Large intestine (tissue), 3 donors: ENCODE data around the gene MN1. TPM values are rescaled to one million over a fixed set of nuclear protein-coding genes. Genes with fewer than 3 reads are reported as not detected.

ENCODE experiments used
- DNase-seq, 2 donors: peaks; one replicate each; pipeline versions ENCODE4 v3.0.0 to v3.0.0-alpha.2; 2013
- H3K27ac ChIP-seq: one replicate; pipeline ENCODE4 v1.5.1; 2013; ENCODE audit warnings: low read length
- H3K27me3 ChIP-seq: 2 replicates; pipeline ENCODE4 v1.6.1; 2013; ENCODE audit warnings: low read length; ENCODE audit not compliant: control insufficient read depth, insufficient read depth
- H3K36me3 ChIP-seq: 2 replicates; pipeline ENCODE4 v1.6.1; 2013; ENCODE audit warnings: low read length; ENCODE audit not compliant: control insufficient read depth, insufficient read depth
- H3K4me1 ChIP-seq: one replicate; pipeline ENCODE4 v1.6.1; 2013; ENCODE audit warnings: low read length; ENCODE audit not compliant: control insufficient read depth, insufficient read depth
- H3K4me3 ChIP-seq: one replicate; pipeline ENCODE4 v1.5.1; 2013; ENCODE audit warnings: low read length
- H3K9me3 ChIP-seq: one replicate; pipeline ENCODE4 v1.6.1; 2013; ENCODE audit warnings: mild to moderate bottlenecking, low read depth, low read length, moderate library complexity; ENCODE audit not compliant: control insufficient read depth
- WGBS: methylation state at CpG from one replicate; pipeline ENCODE4 v1.1.5; 2013; ENCODE audit warnings: low lambda C conversion rate; ENCODE audit not compliant: insufficient coverage; 5-methylcytosine and 5-hydroxymethylcytosine counted together
- polyA plus RNA-seq: library from polyadenylated mRNA; unstranded; fragments of 120-200 nt; gene quantifications from one replicate; pipeline ENCODE4 v1.2.1, GENCODE V29; 2013

The MN1 gene
- polyA plus RNA-seq, 1 donor = 5.8 TPM

DNA sequence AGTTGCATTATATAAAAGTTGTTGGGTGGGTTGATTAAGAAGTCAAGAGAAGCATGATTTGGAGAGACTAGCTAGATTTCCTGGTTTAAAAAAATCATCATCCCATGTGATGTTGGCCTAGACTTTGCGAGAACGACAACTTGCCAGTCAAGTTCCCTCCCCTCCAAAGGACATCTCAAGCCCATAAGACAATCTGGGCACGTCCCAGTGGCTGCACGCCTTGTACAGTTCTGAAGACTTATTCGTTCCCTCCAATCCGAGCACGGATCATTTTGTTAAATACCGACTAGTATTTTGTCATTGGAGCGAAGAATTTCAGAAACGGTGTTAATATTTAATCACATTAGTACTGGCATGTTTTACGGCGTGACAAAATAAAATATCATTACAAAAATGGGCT, 8.0 kb downstream of the MN1 start:
- WGBS = 95% methylated on average over 7 of the region's 12 CpGs
- H3K27ac ChIP-seq = no peak overlapping the region
- H3K4me3 ChIP-seq = no peak overlapping the region
- DNase-seq = no peak
- H3K27me3 ChIP-seq = peaks cover 78% of the 10 kb centered on the region
- H3K9me3 ChIP-seq = peaks cover 14% of the 10 kb centered on the region
- H3K4me1 ChIP-seq = peaks cover 3% of the 10 kb centered on the region
- H3K36me3 ChIP-seq = no peaks in the 10 kb centered on the region

DNA sequence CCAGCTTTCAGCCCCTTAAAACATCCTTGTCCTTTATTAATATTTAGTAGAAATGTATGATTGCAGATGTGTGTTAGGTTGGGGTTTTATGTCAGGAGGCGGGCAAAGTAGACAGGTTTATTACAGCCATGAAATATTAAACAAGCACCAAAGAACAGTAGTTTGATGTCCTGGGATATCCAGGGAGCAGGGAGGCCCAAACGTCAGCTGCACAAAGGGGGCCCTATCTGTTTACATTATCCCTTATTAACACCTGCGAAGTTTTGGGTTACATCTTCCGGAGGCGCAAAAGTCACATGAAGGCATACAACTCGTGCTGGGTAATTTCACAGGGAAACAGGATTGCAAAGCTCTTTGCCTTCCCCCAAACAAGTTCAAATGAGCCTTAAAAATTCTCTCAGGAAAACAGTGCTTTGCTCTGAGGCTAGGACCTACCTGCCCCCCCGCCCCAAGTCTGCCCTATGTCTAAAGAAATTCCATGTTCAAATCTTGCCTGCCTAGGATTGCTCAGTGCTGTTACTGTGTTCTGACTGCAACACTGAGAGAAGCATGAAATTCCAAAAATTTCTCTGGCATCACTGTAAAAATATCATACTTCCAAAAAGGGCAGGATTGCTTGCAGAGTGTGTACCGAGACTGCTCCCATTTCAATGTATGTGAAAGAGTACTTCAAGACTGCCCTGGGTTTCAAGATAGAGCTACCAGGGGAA, 8.9 kb downstream of the MN1 start:
- peaks cover 3% of the 10 kb centered on the region for H3K4me1 ChIP-seq
- H3K36me3 ChIP-seq = no peaks in the 10 kb centered on the region
- DNase-seq = peak in 1 of 2 donors; percentile 29
- peaks cover 10% of the 10 kb centered on the region for H3K9me3 ChIP-seq
- H3K27me3 ChIP-seq = peaks cover 72% of the 10 kb centered on the region
- WGBS = no CpG with 5 or more reads among the region's 8 CpGs
- H3K4me3 ChIP-seq = no peak overlapping the region
- peak overlapping the region; percentile 6 for H3K27ac ChIP-seq

DNA sequence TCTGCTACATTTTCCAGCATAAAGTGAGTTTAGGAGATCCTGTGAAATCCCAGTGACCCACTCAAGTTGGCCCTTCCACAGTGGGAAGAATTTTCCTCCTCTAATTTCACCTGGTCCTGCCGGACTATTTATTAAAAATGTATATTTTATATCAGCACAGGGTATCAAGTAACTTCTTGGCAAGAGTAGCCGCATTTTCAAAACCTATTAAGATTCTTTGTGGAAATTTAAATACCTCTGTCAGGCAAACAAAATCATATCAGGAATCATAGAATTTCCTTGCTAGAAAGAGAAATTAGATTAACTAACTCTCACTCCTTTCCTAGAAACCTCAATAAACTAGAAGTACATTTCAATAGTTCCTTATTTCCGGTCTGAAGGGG, 9.7 kb downstream of the MN1 start:
- 100% methylated on average over 1 of the region's 3 CpGs for WGBS
- H3K36me3 ChIP-seq = no peaks in the 10 kb centered on the region
- H3K27me3 ChIP-seq = peaks cover 64% of the 10 kb centered on the region
- peaks cover 3% of the 10 kb centered on the region for H3K4me1 ChIP-seq
- peaks cover 3% of the 10 kb centered on the region for H3K9me3 ChIP-seq
- H3K27ac ChIP-seq = no peak overlapping the region
- no peak for DNase-seq
- no peak overlapping the region for H3K4me3 ChIP-seq

DNA sequence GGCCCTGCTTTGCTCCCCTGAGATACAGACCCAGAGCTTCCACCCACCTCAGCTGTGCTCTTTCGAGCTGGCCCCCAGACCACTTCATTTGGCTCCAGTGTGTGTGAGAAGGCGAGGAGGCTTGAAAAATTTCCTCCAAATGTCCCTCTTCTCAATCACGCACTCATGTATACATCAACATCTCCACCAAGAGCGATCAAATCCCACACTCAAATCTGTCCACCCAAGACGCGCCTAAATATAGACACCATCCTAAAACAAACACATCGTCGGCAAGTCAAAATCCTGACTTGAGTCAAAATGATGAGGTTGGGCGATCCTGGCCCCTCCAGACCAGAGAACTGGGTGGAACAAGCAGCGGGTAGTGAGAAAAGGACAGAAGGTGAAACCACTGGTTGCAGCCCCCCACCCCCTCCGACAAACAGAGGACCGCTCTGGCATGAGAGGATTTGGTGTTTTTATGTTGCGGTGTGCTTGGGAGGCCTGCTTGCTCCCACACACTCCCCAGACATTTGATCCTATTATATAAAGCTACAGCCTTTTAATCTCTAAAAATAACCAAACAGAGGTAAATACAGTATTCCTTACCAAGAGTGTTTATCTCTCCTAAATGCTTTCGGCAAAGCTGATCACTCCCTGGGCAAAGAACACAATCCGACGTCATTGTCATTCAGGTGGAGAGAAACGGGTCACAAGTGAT, 10.2 kb downstream of the MN1 start:
- no peak overlapping the region for H3K27ac ChIP-seq
- peaks cover 59% of the 10 kb centered on the region for H3K27me3 ChIP-seq
- peak in 1 of 2 donors; percentile 56 for DNase-seq
- H3K4me3 ChIP-seq = no peak overlapping the region
- H3K36me3 ChIP-seq = no peaks in the 10 kb centered on the region
- H3K4me1 ChIP-seq = peaks cover 3% of the 10 kb centered on the region
- H3K9me3 ChIP-seq = no peaks in the 10 kb centered on the region
- 53% methylated on average over 3 of the region's 17 CpGs for WGBS

DNA sequence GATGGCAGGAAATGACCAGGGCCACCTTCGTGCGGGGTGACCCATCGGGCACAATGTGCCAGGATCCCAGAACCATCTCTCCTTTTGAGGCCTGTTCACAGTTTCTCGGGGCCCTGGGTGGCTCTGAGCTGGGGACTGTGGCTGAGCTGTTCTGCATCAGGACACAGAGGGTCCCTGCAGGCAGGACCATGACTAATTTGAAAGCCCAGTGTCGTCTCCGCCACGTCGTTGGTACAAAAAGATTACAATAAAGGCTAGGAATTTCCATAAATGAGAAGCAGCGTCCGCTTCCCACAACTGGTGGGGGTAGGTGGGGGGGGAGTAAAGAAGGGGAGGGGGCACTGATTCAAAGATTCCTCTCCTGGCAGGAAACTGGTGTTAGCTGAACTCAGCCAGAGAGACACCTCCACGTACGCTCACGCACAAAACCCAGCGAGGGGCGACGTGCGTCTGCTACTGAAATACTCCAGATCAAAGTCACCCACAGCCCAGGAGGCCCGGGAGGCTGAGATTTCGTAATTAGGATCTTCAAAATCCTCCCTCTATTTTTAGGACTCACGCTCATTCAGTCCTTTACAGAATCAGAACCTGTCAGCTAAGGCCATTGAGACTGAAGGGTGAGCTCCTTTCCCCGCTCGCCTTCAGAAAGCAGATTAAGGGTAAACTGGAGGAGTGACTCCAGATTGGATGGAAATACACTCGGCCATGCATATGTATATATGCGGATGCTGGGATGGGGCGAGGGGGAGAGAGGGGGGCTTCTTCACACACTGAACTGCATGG, 11.0 kb downstream of the MN1 start:
- Histone ChIP-seq H3K27ac (no peak overlapping the region), H3K9me3 (no peaks in the 10 kb centered on the region), H3K4me3 (no peak overlapping the region), H3K36me3 (no peaks in the 10 kb centered on the region), H3K4me1 (peaks cover 3% of the 10 kb centered on the region), H3K27me3 (peaks cover 52% of the 10 kb centered on the region)
- WGBS = no CpG with 5 or more reads among the region's 25 CpGs
- no peak for DNase-seq

DNA sequence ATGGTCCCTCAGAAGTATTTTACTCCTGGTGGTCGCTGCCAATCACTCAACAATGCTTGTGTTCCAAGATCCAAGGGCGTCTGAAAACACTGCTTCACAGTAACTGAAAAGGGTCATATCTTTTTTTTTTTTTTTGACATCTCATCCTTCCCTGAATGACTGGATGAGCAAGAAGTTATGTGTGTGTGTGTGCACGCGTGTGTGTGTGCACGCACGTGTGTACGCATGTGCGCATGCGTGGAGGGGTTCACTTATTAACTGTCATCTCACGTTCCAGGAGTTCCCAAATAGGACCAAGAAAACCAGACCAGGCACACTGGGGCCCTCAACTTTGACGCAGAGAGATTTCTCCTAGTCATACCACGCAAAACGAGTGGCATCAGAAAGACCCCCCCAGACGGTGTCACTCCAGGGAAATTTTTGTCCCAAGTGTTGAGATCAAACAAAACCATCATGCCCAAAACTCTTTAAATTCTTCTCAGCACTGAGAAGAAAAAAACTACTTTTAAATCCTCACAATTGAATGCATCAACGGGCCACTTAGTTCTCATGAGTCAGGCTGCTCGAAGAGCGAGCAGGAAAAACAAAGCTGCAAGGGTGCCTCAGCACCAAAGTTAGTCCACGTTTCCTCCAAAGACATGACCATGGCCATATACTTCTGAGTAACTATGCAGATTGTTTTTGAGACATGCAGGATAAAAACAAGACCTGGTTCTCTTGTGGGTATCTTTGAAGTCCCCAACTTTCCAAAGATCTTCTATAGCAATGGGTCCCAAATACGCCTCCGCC, 12.9 kb downstream of the MN1 start:
- WGBS = 100% methylated on average over 1 of the region's 20 CpGs
- no peak overlapping the region for H3K27ac ChIP-seq
- no peak overlapping the region for H3K4me3 ChIP-seq
- H3K27me3 ChIP-seq = peaks cover 39% of the 10 kb centered on the region
- H3K9me3 ChIP-seq = no peaks in the 10 kb centered on the region
- no peaks in the 10 kb centered on the region for H3K36me3 ChIP-seq
- DNase-seq = no peak
- H3K4me1 ChIP-seq = peaks cover 5% of the 10 kb centered on the region

DNA sequence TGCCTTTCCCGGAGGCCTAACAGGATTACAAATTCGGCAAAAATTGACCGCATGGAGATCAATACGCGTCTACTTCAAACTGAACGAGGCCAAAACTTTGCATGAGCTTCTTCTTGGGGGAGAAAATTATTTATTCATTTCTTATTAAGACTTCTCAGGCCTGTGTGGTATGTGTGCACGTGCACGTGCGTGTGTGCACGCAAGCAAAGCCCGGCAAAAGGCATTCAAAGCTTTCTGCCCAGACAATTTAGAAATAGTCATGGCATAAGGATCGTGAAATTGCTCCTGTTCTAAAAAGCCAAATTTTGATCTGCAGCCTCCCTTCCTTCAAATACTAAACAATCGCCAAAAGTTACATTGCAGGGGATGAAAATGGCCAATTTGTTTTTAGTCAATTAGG, 14.6 kb downstream of the MN1 start:
- no peaks in the 10 kb centered on the region for H3K36me3 ChIP-seq
- no peak for DNase-seq
- 97% methylated on average over 5 of the region's 13 CpGs for WGBS
- no peaks in the 10 kb centered on the region for H3K9me3 ChIP-seq
- no peak overlapping the region for H3K4me3 ChIP-seq
- no peak overlapping the region for H3K27ac ChIP-seq
- peaks cover 28% of the 10 kb centered on the region for H3K27me3 ChIP-seq
- H3K4me1 ChIP-seq = peaks cover 5% of the 10 kb centered on the region

DNA sequence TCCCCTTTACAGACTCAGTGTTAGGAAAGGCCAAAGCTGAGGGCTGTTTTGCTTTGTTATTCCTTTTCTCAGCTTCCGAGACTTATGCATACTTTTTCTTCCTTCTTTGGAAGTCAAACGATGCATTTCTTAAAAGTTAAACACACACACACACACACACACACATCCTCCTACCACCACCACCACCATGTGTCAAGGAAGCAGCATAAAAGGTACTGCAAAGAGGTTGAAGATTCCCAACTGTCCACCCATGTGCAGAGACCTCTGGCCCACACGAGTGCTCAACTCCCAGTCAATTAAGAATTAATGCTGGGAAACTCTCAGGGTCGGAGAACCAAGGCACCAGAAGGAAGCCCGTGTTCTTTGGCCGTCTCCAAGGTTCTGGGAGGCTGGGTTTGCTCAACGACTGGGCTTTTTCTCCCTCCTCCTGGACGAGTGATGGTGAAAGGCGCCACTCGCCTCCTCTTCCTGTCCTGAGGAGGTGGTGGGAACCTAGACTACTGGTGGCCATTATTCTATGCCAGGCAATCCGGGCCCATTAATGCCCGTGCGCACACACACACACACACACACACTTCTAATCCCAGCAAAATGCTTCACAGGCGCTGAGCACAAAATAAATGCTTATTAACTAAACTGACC, 15.1 kb downstream of the MN1 start:
- Histone ChIP-seq H3K27ac (peak overlapping the region; percentile 53), H3K4me3 (no peak overlapping the region), H3K36me3 (no peaks in the 10 kb centered on the region), H3K4me1 (peaks cover 3% of the 10 kb centered on the region), H3K27me3 (peaks cover 23% of the 10 kb centered on the region), H3K9me3 (no peaks in the 10 kb centered on the region)
- no CpG with 5 or more reads among the region's 14 CpGs for WGBS
- DNase-seq = no peak

DNA sequence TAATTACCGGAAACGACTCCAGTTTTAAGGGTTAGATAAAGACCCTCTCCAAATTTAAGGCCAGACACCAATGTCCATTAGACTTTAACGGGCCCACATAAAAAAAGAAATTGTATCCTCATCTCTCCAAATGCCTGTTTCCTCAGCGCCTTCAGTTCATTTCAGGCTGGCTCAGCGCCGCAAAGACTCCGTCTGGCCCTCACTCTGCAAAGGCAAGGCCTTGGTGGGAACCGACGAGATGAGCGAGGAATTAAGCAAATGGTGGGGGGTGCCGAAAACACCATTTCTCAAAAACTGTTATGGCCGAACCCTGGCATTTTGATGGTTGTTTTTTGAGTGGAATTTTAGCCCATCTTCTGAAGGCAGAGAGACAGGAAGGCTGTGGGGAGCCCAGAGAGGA, 15.7 kb downstream of the MN1 start:
- peaks cover 18% of the 10 kb centered on the region for H3K27me3 ChIP-seq
- H3K4me1 ChIP-seq = peaks cover 2% of the 10 kb centered on the region
- H3K9me3 ChIP-seq = no peaks in the 10 kb centered on the region
- H3K27ac ChIP-seq = peak overlapping the region; percentile 53
- 80% methylated on average over 1 of the region's 12 CpGs for WGBS
- no peak overlapping the region for H3K4me3 ChIP-seq
- no peak for DNase-seq
- no peaks in the 10 kb centered on the region for H3K36me3 ChIP-seq
